ENCODE results near the gene MBD4.
A peak's percentile ranks its signal among the peaks of the same experiment; 100 is the strongest.

The MBD4 gene

GRCh38 chr3:129442947-129443346 lies 3.2 kb upstream of the MBD4 start:
- Histone ChIP-seq H3K36me3 (ENCODE audit: control insufficient read depth in 4 of 4, insufficient read depth in 4 of 4, low read length in 3 of 4) (no peaks in the 10 kb centered on the region), H3K27me3 (replicated peaks in 2 of 5; ENCODE audit: control insufficient read depth in 4 of 5, insufficient read depth in 5 of 5, low read length in 4 of 5) (no peaks in the 10 kb centered on the region), H3K4me3 (ENCODE audit: control insufficient read depth in 1 of 7, extremely low read depth in 1 of 7, insufficient read depth in 4 of 7, low read depth in 2 of 7, low read length in 6 of 7) (no peak overlapping the region), H3K9me3 (ENCODE audit: control extremely low read depth in 1 of 5, control insufficient read depth in 4 of 5, insufficient read depth in 2 of 5, low read depth in 1 of 5, low read length in 4 of 5) (no peaks in the 10 kb centered on the region), H3K4me1 (ENCODE audit: control extremely low read depth in 1 of 4, control insufficient read depth in 4 of 4, insufficient read depth in 4 of 4, low read length in 3 of 4) (peaks cover 28 to 53% (median 35%) of the 10 kb centered on the region in 4 experiments), H3K27ac (ENCODE audit: insufficient read depth in 1 of 2, low read depth in 1 of 2, low read length in 2 of 2, poor library complexity in 1 of 2, severe bottlenecking in 2 of 2) (peak overlapping the region in 1 of 2 experiments; percentile 90)
- DNase-seq = no peak
- ChIA-PET POLR2A (interaction anchor here (0.7 kb wide), 1 partner anchor 1729 kb away, joined by 4 read pairs; no protein-coding TSS in a partner anchor), CTCF (interaction anchor here (0.7 to 1.6 kb wide), 2 partner anchors 11 to 15 kb away, joined by 4 read pairs; no protein-coding TSS in a partner anchor)

GRCh38 chr3:129442486-129442885 lies 2.7 kb upstream of the MBD4 start:
- WGBS (ENCODE audit: insufficient coverage) = 66% methylated on average over 2 of the region's 2 CpGs
- Histone ChIP-seq H3K4me1 (ENCODE audit: control extremely low read depth in 1 of 4, control insufficient read depth in 4 of 4, insufficient read depth in 4 of 4, low read length in 3 of 4) (peaks cover 28 to 53% (median 36%) of the 10 kb centered on the region in 4 experiments), H3K27me3 (replicated peaks in 2 of 5; ENCODE audit: control insufficient read depth in 4 of 5, insufficient read depth in 5 of 5, low read length in 4 of 5) (no peaks in the 10 kb centered on the region), H3K4me3 (ENCODE audit: control insufficient read depth in 1 of 7, extremely low read depth in 1 of 7, insufficient read depth in 4 of 7, low read depth in 2 of 7, low read length in 6 of 7) (no peak overlapping the region), H3K9me3 (ENCODE audit: control extremely low read depth in 1 of 5, control insufficient read depth in 4 of 5, insufficient read depth in 2 of 5, low read depth in 1 of 5, low read length in 4 of 5) (no peaks in the 10 kb centered on the region), H3K27ac (ENCODE audit: insufficient read depth in 1 of 2, low read depth in 1 of 2, low read length in 2 of 2, poor library complexity in 1 of 2, severe bottlenecking in 2 of 2) (peak overlapping the region in 1 of 2 experiments; percentile 90), H3K36me3 (ENCODE audit: control insufficient read depth in 4 of 4, insufficient read depth in 4 of 4, low read length in 3 of 4) (peaks cover 0 to 3% (median 2%) of the 10 kb centered on the region in 4 experiments)
- CTCF ChIA-PET = interaction anchor here (0.7 to 1.6 kb wide), 2 partner anchors 11 to 16 kb away, joined by 4 read pairs; no protein-coding TSS in a partner anchor
- POLR2A ChIA-PET = interaction anchor here (0.7 kb wide), 1 partner anchor 1728 kb away, joined by 4 read pairs; no protein-coding TSS in a partner anchor
- DNase-seq = no peak

- no peaks in the 10 kb centered on the region for H3K27me3 ChIP-seq (replicated peaks in 2 of 5; ENCODE audit: control insufficient read depth in 4 of 5, insufficient read depth in 5 of 5, low read length in 4 of 5)
- peak overlapping the region; percentile 13 to 90 for H3K27ac ChIP-seq (ENCODE audit: insufficient read depth in 1 of 2, low read depth in 1 of 2, low read length in 2 of 2, poor library complexity in 1 of 2, severe bottlenecking in 2 of 2)
- CTCF ChIA-PET = interaction anchor here (1.6 kb wide), 2 partner anchors 12 to 58 kb away, joined by 4 read pairs; no protein-coding TSS in a partner anchor
These were observed 2.0 kb upstream of the MBD4 start for GRCh38 chr3:129441782-129442181.

GRCh38 chr3:129441215-129441614 lies 1.5 kb upstream of the MBD4 start:
- Histone ChIP-seq H3K4me1 (ENCODE audit: control extremely low read depth in 1 of 4, control insufficient read depth in 4 of 4, insufficient read depth in 4 of 4, low read length in 3 of 4) (peaks cover 29 to 55% (median 41%) of the 10 kb centered on the region in 4 experiments), H3K27ac (ENCODE audit: insufficient read depth in 1 of 2, low read depth in 1 of 2, low read length in 2 of 2, poor library complexity in 1 of 2, severe bottlenecking in 2 of 2) (peak overlapping the region; percentile 83 to 90), H3K27me3 (replicated peaks in 2 of 5; ENCODE audit: control insufficient read depth in 4 of 5, insufficient read depth in 5 of 5, low read length in 4 of 5) (no peaks in the 10 kb centered on the region), H3K4me3 (ENCODE audit: control insufficient read depth in 1 of 7, extremely low read depth in 1 of 7, insufficient read depth in 4 of 7, low read depth in 2 of 7, low read length in 6 of 7) (peak overlapping the region in 5 of 7 experiments; percentile 83 to 98 (median 96)), H3K9me3 (ENCODE audit: control extremely low read depth in 1 of 5, control insufficient read depth in 4 of 5, insufficient read depth in 2 of 5, low read depth in 1 of 5, low read length in 4 of 5) (no peaks in the 10 kb centered on the region), H3K36me3 (ENCODE audit: control insufficient read depth in 4 of 4, insufficient read depth in 4 of 4, low read length in 3 of 4) (peaks cover 7 to 16% (median 10%) of the 10 kb centered on the region in 4 experiments)
- WGBS (ENCODE audit: insufficient coverage) = 68% methylated on average over 5 of the region's 9 CpGs
- DNase-seq = no peak
- POLR2A ChIA-PET = interaction anchor here (1.4 to 1.9 kb wide), 2 partner anchors 18 to 125 kb away, joined by 4 to 7 read pairs; a partner anchor contains a TSS
- CTCF ChIA-PET = interaction anchor here (1.6 kb wide), 2 partner anchors 13 to 58 kb away, joined by 4 read pairs; no protein-coding TSS in a partner anchor

More at GRCh38 chr3:129441782-129442181, 2.0 kb upstream of the MBD4 start:
- WGBS (ENCODE audit: insufficient coverage) = 22% methylated on average over 3 of the region's 4 CpGs
- POLR2A ChIA-PET = interaction anchor here (1.4 kb wide), 1 partner anchor 18 kb away, joined by 4 read pairs; no protein-coding TSS in a partner anchor
- Histone ChIP-seq H3K9me3 (ENCODE audit: control extremely low read depth in 1 of 5, control insufficient read depth in 4 of 5, insufficient read depth in 2 of 5, low read depth in 1 of 5, low read length in 4 of 5) (no peaks in the 10 kb centered on the region), H3K36me3 (ENCODE audit: control insufficient read depth in 4 of 4, insufficient read depth in 4 of 4, low read length in 3 of 4) (peaks cover 5 to 10% (median 7%) of the 10 kb centered on the region in 4 experiments), H3K4me1 (ENCODE audit: control extremely low read depth in 1 of 4, control insufficient read depth in 4 of 4, insufficient read depth in 4 of 4, low read length in 3 of 4) (peaks cover 28 to 53% (median 38%) of the 10 kb centered on the region in 4 experiments), H3K4me3 (ENCODE audit: control insufficient read depth in 1 of 7, extremely low read depth in 1 of 7, insufficient read depth in 4 of 7, low read depth in 2 of 7, low read length in 6 of 7) (peak overlapping the region in 3 of 7 experiments; percentile 47 to 96 (median 83))
- DNase-seq = no peak

GRCh38 chr3:129440618-129441190 lies 956 bp upstream of the MBD4 start:
- Histone ChIP-seq H3K27me3 (replicated peaks in 2 of 5; ENCODE audit: control insufficient read depth in 4 of 5, insufficient read depth in 5 of 5, low read length in 4 of 5) (no peaks in the 10 kb centered on the region), H3K4me1 (ENCODE audit: control extremely low read depth in 1 of 4, control insufficient read depth in 4 of 4, insufficient read depth in 4 of 4, low read length in 3 of 4) (peaks cover 32 to 55% (median 43%) of the 10 kb centered on the region in 4 experiments), H3K4me3 (ENCODE audit: control insufficient read depth in 1 of 7, extremely low read depth in 1 of 7, insufficient read depth in 4 of 7, low read depth in 2 of 7, low read length in 6 of 7) (peak overlapping the region; percentile 58 to 98 (median 96)), H3K27ac (ENCODE audit: insufficient read depth in 1 of 2, low read depth in 1 of 2, low read length in 2 of 2, poor library complexity in 1 of 2, severe bottlenecking in 2 of 2) (peak overlapping the region; percentile 83 to 90), H3K9me3 (ENCODE audit: control extremely low read depth in 1 of 5, control insufficient read depth in 4 of 5, insufficient read depth in 2 of 5, low read depth in 1 of 5, low read length in 4 of 5) (no peaks in the 10 kb centered on the region), H3K36me3 (ENCODE audit: control insufficient read depth in 4 of 4, insufficient read depth in 4 of 4, low read length in 3 of 4) (peaks cover 7 to 19% (median 13%) of the 10 kb centered on the region in 4 experiments)
- DNase-seq = no peak
- WGBS (ENCODE audit: insufficient coverage) = 0% methylated on average over 4 of the region's 9 CpGs
- ChIA-PET POLR2A (interaction anchor here (1.4 to 1.9 kb wide), 4 partner anchors 13 to 124 kb away, joined by 3 to 15 read pairs (median 6); partner anchors contain the start of gene EFCAB12), CTCF (interaction anchor here (1.4 to 2.3 kb wide), 3 partner anchors 10 to 137 kb away, joined by 3 to 7 read pairs (median 4); no protein-coding TSS in a partner anchor)

- POLR2A ChIA-PET = interaction anchor here (0.8 to 1.9 kb wide), 5 partner anchors 11 to 389 kb away, joined by 3 to 15 read pairs (median 4); partner anchors contain the start of gene EFCAB12
These were observed 427 bp downstream of the MBD4 start for GRCh38 chr3:129439226-129439816.

More at GRCh38 chr3:129439226-129439816, 427 bp downstream of the MBD4 start:
- Histone ChIP-seq H3K27me3 (replicated peaks in 2 of 5; ENCODE audit: control insufficient read depth in 4 of 5, insufficient read depth in 5 of 5, low read length in 4 of 5) (no peaks in the 10 kb centered on the region), H3K4me3 (ENCODE audit: control insufficient read depth in 1 of 7, extremely low read depth in 1 of 7, insufficient read depth in 4 of 7, low read depth in 2 of 7, low read length in 6 of 7) (peak overlapping the region; percentile 83 to 98 (median 96)), H3K36me3 (ENCODE audit: control insufficient read depth in 4 of 4, insufficient read depth in 4 of 4, low read length in 3 of 4) (peaks cover 7 to 31% (median 21%) of the 10 kb centered on the region in 4 experiments), H3K4me1 (ENCODE audit: control extremely low read depth in 1 of 4, control insufficient read depth in 4 of 4, insufficient read depth in 4 of 4, low read length in 3 of 4) (peaks cover 33 to 62% (median 52%) of the 10 kb centered on the region in 4 experiments), H3K27ac (ENCODE audit: insufficient read depth in 1 of 2, low read depth in 1 of 2, low read length in 2 of 2, poor library complexity in 1 of 2, severe bottlenecking in 2 of 2) (peak overlapping the region; percentile 85 to 92), H3K9me3 (ENCODE audit: control extremely low read depth in 1 of 5, control insufficient read depth in 4 of 5, insufficient read depth in 2 of 5, low read depth in 1 of 5, low read length in 4 of 5) (no peaks in the 10 kb centered on the region)
- DNase-seq = peak; percentile 67 to 85 (median 83)
- 0% methylated on average over 15 of the region's 17 CpGs for whole genome bisulfite sequencing (ENCODE audit: insufficient coverage)
- CTCF ChIA-PET = interaction anchor here (1.3 to 2.3 kb wide), 4 partner anchors 9 to 138 kb away, joined by 3 to 7 read pairs (median 4); partner anchors contain the start of gene EFCAB12
